Glomerular visceral epithelial cell (primary cell): ENCODE measurements around the gene RAB6A.

Experiments
- DNase-seq: peaks from one replicate; pipeline ENCODE4 v3.0.0-alpha.2; 2016; ENCODE audit errors: extremely low spot score

Gene RAB6A

DNA sequence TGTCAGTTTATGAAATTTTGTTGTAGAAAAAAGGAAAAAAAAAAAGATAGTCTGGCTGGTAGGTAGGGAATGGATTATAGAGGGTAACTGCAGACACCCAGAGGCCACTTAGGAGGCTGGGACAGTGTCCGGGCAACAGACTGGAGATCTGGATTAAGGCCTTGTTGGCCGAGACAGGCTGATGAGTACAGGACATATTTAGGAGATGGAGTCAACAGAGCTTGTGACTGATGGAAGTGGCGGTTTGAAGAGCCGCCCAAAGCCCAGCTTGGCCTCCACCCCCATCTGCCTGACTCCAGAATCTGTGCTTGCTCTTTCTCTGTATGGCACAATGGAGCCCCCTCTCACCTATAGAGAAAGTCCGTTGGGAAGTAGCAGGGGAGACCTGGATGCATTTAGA lies 106.9 kb downstream of the RAB6A start:
- DNase-seq = no peak

DNA sequence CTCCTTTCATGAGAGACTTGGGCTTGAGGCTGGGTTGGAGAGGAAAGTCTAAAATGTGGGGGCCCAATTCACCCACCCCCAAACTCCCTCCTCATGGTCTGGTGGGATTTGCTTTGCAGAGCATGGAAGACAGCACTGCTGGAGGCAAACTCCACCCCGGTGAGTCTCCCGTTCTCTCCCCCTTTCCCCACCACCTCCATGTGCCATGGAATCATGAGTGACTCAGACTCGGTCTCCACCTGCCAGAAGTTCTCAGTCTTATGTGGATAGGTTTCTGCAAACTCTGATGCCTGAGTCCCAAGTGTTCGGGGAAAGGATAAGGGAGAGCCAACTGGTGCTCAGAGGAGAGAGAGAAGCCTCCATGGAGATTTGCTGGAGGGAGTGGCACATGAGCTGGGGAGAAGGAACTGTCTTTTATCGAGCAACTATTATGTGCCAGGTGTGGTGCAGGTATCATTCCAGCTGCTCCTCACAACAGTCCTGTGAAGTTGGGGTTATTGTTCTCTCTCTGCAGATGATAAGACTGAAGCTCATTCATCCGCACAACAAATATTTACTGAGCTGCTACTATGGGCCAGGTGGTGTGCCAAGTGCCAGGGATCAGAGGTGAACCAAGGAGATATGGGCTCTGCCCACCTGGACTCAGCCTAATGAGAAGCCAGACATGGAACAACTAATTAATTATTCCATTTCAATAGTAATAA lies 107.9 kb downstream of the RAB6A start:
- no peak for DNase-seq

DNA sequence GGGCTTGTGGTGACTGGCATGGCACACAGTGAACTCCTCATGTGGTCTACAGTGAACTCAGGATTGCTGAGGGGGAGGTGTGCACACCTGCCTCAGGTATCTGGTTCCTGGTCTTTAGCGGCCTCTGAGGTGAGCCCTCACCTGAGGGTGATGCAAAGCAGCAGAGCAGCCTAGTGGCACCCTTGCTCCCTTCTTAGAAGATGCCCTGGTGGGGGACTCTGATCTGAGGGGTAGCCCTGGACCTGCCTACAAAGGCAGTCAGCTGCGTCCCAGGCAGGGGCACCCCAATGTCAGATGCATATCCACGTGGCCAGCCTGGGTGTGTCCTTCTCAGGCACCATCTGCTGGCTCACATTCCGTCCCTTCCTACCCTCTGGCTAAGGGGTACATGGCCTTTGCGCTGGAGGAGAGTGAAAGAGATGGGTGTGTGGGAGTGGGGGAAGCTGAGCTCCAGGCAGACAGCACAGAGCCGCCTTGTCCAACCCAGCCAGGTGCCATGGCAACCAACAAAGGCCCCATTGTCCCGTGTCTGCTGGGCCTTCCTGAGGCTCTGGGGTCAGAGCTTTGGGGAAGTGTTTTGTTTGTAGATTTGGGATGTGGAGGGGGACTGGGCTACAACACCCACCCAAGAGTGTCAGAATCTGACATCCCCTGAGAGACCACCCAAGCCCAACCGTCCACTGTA lies 108.7 kb downstream of the RAB6A start:
- no peak for DNase-seq

DNA sequence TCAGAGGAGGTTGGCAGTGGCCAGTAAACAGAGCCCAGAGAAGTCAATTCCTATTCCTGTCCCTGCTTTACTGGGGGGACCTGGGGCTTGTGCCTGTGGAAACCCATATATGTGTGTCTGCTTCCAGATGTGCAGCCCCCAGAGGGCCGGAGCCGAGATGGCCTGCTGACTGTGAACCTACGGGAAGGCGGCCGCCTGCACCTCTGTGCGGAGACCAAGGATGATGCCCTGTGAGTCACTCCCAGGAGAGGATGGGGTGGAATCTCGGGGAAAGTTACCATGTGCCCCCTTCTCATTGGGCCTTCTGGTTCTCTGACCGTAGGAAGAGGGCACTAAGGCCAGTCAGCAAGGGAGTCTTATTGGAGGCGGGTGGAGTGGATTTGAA lies 109.2 kb downstream of the RAB6A start:
- DNase-seq = no peak

DNA sequence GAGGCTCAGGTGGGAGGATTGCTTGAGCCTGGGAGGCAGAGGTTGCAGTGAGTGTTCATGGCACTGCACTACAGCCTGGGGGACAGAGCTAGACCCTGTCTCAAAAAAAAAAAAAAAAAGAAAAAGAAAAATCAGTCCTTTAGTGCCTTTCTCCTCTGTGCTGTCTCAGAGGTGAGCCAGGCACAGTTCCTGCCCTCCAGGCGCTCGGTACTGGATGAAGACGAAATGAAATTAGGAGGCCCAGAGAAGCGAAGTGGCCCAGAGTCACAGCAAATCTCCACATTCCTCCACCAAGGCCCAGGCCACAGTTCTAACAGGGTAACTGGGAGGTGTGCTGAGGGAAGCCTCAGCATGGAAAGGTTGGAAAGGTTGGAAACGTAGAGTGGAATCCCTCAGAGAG lies 109.6 kb downstream of the RAB6A start:
- no peak for DNase-seq

GRCh38 chr11:73650400-73650799 lies 110.5 kb downstream of the RAB6A start:
- no peak for DNase-seq

DNA sequence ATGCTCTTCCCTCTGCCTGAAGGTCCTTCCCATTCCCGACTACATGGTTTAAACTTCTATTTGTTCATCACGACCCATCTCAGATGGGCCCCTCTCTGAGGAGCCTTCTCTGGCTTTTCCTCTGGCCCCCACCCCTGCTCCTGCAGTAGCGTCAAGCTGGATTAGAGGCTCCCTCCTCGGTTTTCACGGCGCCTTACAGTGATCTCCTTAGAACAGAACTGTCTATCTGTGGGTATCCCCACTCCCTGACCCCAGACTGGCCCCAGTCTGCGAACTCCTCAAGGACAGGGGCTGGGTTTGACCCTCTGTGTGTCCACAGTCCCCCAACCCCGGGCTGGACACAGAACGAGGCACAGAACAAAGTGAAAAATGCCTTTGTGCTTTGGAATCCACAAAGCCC lies 111.7 kb downstream of the RAB6A start:
- no peak for DNase-seq

DNA sequence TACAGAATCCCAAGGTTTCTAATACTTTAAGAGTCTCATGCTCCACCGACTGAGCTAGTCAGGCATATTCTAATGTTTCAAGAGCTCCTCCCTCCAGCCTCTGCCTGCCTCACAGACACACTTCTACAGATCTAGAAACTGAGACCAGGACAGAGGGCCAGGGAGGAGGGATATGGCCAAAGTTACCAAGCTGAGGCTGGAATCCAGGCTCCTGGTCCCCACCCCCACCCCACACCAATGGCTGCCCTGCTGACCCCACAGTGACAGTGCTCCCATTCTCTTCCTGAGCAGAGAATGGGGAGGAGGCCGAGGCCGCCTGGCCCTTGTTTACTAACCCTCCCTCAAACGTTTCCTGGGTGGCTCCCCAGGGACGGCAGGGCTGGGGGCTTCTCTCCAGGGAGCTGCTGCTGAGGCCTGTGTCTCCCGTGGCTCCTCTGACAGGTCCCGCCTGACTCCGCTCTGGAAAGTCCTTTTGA lies 112.3 kb downstream of the RAB6A start:
- DNase-seq = no peak

GRCh38 chr11:73648121-73648520 lies 112.8 kb downstream of the RAB6A start:
- DNase-seq = no peak

DNA sequence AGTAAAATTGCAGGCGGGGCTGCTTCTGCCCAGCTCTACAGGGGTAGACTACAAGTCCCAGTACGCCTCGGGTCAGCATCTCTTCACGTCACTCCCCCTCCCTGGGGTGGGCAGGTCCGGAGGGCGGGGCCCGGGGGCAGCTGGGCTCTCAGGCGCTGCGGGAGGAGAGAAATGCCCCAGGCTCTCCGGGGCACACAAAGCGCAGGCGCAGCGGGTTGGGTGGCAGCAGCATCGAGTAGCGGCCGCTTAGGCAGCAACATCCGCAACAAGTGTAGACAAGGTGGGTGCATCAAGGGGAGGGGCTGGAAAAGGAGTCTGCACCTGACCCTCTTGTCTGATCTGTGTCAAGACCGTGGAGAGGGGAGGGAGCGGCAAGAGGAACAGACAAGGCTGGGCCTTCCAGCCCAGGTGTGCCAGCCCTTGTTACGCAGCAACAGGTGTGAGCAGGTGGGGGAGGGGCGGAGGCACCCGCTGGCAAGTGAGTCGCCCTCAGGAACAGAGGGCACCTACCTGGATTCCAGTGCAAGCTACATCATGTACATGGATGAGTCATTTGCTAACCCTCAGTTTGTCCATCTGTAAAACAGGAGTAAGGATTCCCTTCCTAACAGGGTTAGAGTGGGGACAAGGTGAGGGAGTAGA lies 113.3 kb downstream of the RAB6A start:
- peak; percentile 60 for DNase-seq

DNA sequence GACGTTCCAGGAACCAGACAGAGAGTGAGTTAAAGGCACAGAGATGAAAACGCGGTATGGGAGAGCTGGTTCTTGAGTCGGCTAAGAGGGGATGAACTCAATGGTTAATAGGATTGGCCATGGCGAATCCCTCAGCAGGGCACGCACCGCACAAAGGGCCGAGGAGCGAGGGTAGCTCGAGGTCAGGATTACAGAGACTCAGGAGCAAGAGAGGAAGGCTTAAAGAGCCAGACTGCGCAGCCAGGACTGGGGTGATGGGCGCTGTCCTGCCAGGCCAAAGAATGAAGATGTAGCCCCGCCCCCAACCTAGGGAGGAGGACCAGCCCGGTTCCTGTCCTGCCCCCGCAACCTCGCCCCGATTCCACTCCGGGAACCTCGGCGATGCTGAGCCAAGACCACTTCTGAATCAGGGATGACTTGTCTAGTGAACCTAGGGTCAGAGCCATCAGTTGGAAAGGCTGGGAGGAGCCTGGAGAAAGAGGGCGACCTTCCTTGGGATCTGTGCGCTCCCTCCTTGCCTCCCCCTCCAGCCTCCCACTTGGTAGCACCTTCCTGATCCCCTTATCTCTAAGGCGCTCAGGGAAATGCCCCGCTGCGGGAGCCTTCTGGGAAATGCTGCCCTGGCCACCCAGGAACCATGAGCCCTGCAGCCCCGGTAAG lies 114.8 kb downstream of the RAB6A start, which contains the start of gene PLEKHB1:
TSS of gene PLEKHB1 (plus strand) at position 610 of the 660 bp plus-strand sequence. CDS start at position 638, 28 bp downstream.
- DNase-seq = no peak

- DNase-seq = peak; percentile 18
Measured at GRCh38 chr11:73645121-73645969, 115.5 kb downstream of the RAB6A start.

GRCh38 chr11:73641668-73642067 lies 119.2 kb downstream of the RAB6A start:
- no peak for DNase-seq

DNA sequence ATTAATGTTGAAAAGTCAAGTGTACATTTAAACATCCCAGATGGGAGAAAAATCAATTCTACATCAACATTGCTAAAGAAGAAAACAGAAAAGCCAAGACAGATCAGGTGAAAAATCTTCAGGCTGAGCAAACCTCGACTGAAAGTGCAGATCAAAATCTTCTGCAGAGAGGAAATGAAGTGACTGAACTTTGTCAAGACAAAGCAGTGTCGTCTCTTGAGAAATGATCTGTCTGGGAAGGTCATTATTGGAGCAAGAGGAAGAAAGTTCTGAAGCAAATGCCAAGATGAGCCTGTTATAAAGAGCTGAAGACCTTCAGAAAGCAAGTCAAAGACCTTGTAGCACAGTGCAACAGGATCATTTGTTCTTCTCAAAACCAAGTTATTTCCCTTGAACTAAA lies 120.3 kb downstream of the RAB6A start:
- DNase-seq = no peak

- no peak for DNase-seq
Measured at GRCh38 chr11:73637012-73637411, 123.9 kb downstream of the RAB6A start.

GRCh38 chr11:73636249-73636648 lies 124.6 kb downstream of the RAB6A start:
- no peak for DNase-seq

GRCh38 chr11:73635721-73636120 lies 125.2 kb downstream of the RAB6A start:
- no peak for DNase-seq

DNA sequence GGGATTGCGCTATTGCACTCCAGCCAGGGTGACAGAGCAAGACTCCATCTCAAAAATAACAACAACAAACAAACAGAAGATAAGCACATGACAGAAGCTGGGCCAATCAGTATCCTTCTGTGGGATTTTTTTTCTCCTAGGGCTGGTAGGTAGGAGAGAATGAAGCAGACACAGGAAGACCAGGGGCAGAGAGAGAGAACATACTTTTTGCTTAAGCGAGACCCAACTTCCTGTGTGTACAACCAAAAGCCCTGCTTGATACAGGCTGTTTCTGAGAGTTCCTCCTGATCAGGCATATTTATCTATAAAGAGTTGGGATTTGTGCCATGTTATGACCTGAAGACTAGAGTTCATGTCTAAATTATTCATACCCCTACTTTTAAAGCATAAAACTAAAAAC lies 126.9 kb downstream of the RAB6A start:
- no peak for DNase-seq

DNA sequence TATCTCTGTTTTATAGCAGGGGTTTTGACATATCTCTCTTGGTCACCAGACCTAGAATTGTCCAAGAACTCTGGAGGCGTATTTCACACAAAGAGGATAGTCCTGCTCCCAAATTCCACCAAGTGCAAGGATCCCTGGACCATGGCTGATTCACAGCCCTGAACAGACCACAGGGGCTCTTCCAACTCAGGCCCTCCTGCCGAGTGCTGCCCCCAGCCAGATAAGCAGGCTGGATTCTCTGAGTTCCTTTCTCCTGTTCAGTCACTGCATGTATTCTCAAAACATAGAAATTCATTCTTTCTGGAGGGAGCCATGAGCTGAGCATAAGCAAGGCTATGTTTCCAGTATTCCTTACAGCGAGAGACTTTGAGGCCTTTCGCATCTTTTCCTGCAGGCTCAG lies 127.9 kb downstream of the RAB6A start:
- no peak for DNase-seq

DNA sequence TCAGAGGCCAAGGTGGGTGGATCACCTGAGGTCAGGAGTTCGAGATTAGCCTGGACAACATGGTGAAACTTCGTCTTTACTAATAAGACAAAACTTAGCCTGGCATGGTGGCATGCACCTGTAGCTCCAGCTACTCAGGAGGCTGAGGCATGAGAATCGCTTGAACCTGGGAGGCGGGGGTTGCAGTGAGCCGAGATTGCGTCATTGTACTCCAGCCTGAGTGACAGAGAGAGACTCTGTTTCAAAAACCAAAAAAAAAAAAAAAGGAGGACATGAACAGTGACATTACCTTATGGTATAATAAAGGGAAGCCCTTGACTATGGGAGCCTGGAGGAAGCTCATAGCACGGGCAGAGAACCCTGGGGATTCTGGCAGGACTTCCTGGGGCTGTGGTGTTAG lies 131.0 kb downstream of the RAB6A start:
- no peak for DNase-seq

- peak; percentile 70 for DNase-seq
Measured at GRCh38 chr11:73625696-73626318, 135.1 kb downstream of the RAB6A start.
